K562 (cell line): ENCODE data around the gene PTGR2. TPM values are rescaled to one million over a fixed set of nuclear protein-coding genes. Genes with fewer than 3 reads are reported as not detected.

ENCODE experiments used
- ATAC-seq: fragments of 200-7000 bp; cut with Tn5 transposase; 3 replicates; pipeline ENCODE4 v1.9.1; 2020; ENCODE audit warnings: moderate library complexity
- BruUV-seq: library from RNA; stranded (reverse); fragments of 400-500 nt; replicated peaks from 2 replicates; lab custom pipeline; 2021; lab: Mats Ljungman, UMichigan
- CTCF ChIA-PET: fragments of 300-600 bp; formaldehyde crosslinking; extraction: SDS; loops from one replicate; lab custom pipeline; 2021; ENCODE audit warnings: low intra/inter-chr PET ratio; lab: Yijun Ruan, JAX
- POLR2A ChIA-PET: fragments of 300-600, 350-650 bp; sonication (Branson Sonifier 250); formaldehyde crosslinking; extraction: SDS; loops from one replicate; lab custom pipeline; 2021; ENCODE audit warnings: antibody characterized with exemption, inconsistent platforms; lab: Yijun Ruan, JAX
- DNase-seq, 4 experiments: peaks; one replicate each; pipeline versions ENCODE4 v3.0.0 to v3.0.0-alpha.2; 2011 to 2018; ENCODE audit warnings: low spot score in 3 of 4, mixed read lengths in 3 of 4; ENCODE audit errors: extremely low read depth in 1 of 4
- FAIRE-seq: peaks from 2 replicates; lab custom pipeline; 2011; peaks lifted over from hg19 to GRCh38; lab: Jason Lieb, UNC
- H2AFZ ChIP-seq: 2 replicates; pipeline ENCODE4 v1.6.0; 2011; ENCODE audit warnings: low read depth, low read length, control low read depth, inconsistent platforms
- H3K27ac ChIP-seq: fragments of 200-600 bp; 3 replicates; pipeline ENCODE4 v1.8.0; 2011; ENCODE audit warnings: low read depth, mild to moderate bottlenecking, control low read depth, inconsistent platforms, low read length, moderate library complexity, mixed read lengths; ENCODE audit errors: extremely low read depth
- H3K27me3 ChIP-seq, 2 experiments: fragments of 300-600 bp in 1 of 2; 2 replicates in 1 of 2; 3 replicates in 1 of 2; pipeline versions ENCODE4 v1.6.0 to v1.8.0; 2011; ENCODE audit warnings: inconsistent platforms in 2 of 2, low read length in 2 of 2, mild to moderate bottlenecking in 1 of 2, mixed read lengths in 1 of 2, moderate library complexity in 1 of 2; ENCODE audit not compliant: control insufficient read depth in 2 of 2, insufficient read depth in 2 of 2
- H3K36me3 ChIP-seq: fragments of 300-600 bp; 3 replicates; pipeline ENCODE4 v1.8.0; 2011; ENCODE audit warnings: mild to moderate bottlenecking, low read length, inconsistent platforms; ENCODE audit not compliant: control insufficient read depth, insufficient read depth
- H3K4me1 ChIP-seq, 2 experiments: fragments of 200-600 bp in 1 of 2; replicated peaks in 1 of 2; 2 replicates in 1 of 2; 3 replicates in 1 of 2; pipeline versions ENCODE4 v1.5.1 to v1.8.0; 2011; ENCODE audit warnings: inconsistent platforms in 2 of 2, low read length in 2 of 2, mild to moderate bottlenecking in 1 of 2, mixed read lengths in 1 of 2, moderate library complexity in 1 of 2; ENCODE audit not compliant: control insufficient read depth in 2 of 2, insufficient read depth in 2 of 2
- H3K4me2 ChIP-seq: 2 replicates; pipeline ENCODE4 v1.6.1; 2011; ENCODE audit warnings: low read length, control low read depth, inconsistent platforms, mixed read lengths; ENCODE audit not compliant: insufficient read depth
- H3K4me3 ChIP-seq: fragments of 200-600 bp; sonication (generic), shearing (Covaris generic); 2 replicates; pipeline ENCODE4 v1.5.1; 2016; ENCODE audit warnings: control low read depth, inconsistent platforms
- H3K79me2 ChIP-seq: fragments of 200-600 bp; 3 replicates; pipeline ENCODE4 v1.8.0; 2011; ENCODE audit warnings: low read length, inconsistent platforms; ENCODE audit not compliant: control insufficient read depth, insufficient read depth
- H3K9ac ChIP-seq, 2 experiments: 2 replicates each; pipeline versions ENCODE4 v1.6.0 to v1.6.1; 2011; ENCODE audit warnings: low read depth in 2 of 2, low read length in 2 of 2, control low read depth in 1 of 2, inconsistent platforms in 1 of 2, mild to moderate bottlenecking in 1 of 2, mixed read lengths in 1 of 2; ENCODE audit not compliant: insufficient read depth in 1 of 2
- H3K9me1 ChIP-seq: one replicate; pipeline ENCODE4 v1.6.0; 2011; ENCODE audit warnings: inconsistent platforms, mild to moderate bottlenecking, low read length, moderate library complexity; ENCODE audit not compliant: control insufficient read depth, insufficient read depth
- H3K9me3 ChIP-seq: replicated peaks from 2 replicates; pipeline ENCODE4 v1.5.1; 2011; ENCODE audit warnings: low read depth, low read length, inconsistent platforms; ENCODE audit not compliant: control insufficient read depth, insufficient read depth
- H4K20me1 ChIP-seq: replicated peaks from 2 replicates; pipeline ENCODE4 v1.6.1; 2011; ENCODE audit warnings: low read length, inconsistent platforms, mixed read lengths; ENCODE audit not compliant: control insufficient read depth, insufficient read depth
- CBX3 ChIP-seq, 2 experiments: IDR thresholded peaks; 1 replicate in 1 of 2; 2 replicates in 1 of 2; pipeline ENCODE4 v1.6.1; 2012; ENCODE audit warnings: inconsistent platforms in 2 of 2, low read length in 2 of 2, borderline replicate concordance in 1 of 2, control low read depth in 1 of 2
- CHD2 ChIP-seq: IDR thresholded peaks from 2 replicates; pipeline ENCODE4 v1.6.1; 2011; ENCODE audit warnings: low read depth, low read length
- GABPB2 ChIP-seq: fragments of 250-450 bp; sonication (Bioruptor Pico); conservative IDR thresholded peaks from 2 replicates; pipeline ENCODE4 v1.5.1; 2021; ENCODE audit warnings: mild to moderate bottlenecking
- ZBTB8A ChIP-seq: fragments of 450-650 bp; IDR thresholded peaks from 2 replicates; pipeline ENCODE4 v1.6.1; 2018; ENCODE audit warnings: mild to moderate bottlenecking, moderate library complexity; ENCODE audit not compliant: partially characterized antibody
- ZNF3 ChIP-seq: fragments of 250-450 bp; sonication (Bioruptor Pico); IDR thresholded peaks from 2 replicates; pipeline ENCODE4 v1.5.0; 2021; ENCODE audit warnings: mild to moderate bottlenecking, moderate library complexity
- WGBS: fragments of 100-300 bp; shearing (Covaris generic); methylation state at CpG from one replicate; pipeline ENCODE4 v1.1.6; 2016; ENCODE audit warnings: low coverage, mixed read lengths; ENCODE audit not compliant: insufficient coverage; ENCODE audit errors: missing lambda C conversion rate; 5-methylcytosine and 5-hydroxymethylcytosine counted together
- in situ Hi-C: fragments of 300-500 bp; cut with MboI; formaldehyde crosslinking; loops from 4 replicates; pipeline ENCODE4 v1.15.0; 2018; ENCODE audit warnings: inconsistent platforms, mixed read lengths
- intact Hi-C: fragments of 100-400 bp; cut with micrococcal nuclease; formaldehyde crosslinking; loops from 2 replicates; pipeline ENCODE4 v1.14.2; 2022
- polyA plus RNA-seq, 8 experiments: library from polyadenylated mRNA; depleted of rRNA in 4 of 8; stranded (reverse) in 5 of 8; unstranded in 3 of 8; fragments of >200 nt; fragmentation: Nextera tagmentation in 2 of 8; fragmentation: Illumina TruSeq in 1 of 8; extraction: Ambion mirVana in 2 of 8; extraction: Trizol in 1 of 8; gene quantifications; 2 replicates each; pipeline versions ENCODE4 v1.2.1 to v1.2.3, GENCODE V29; 2011 to 2014; ENCODE audit warnings: inconsistent platforms in 1 of 8, missing spikeins in 1 of 8
- total RNA-seq, 7 experiments: library from RNA; depleted of rRNA in 6 of 7; stranded (reverse); fragments of >200 nt in 6 of 7; fragmentation: Illumina TruSeq in 2 of 7; extraction: Trizol in 2 of 7; gene quantifications; 2 replicates each; pipeline versions ENCODE4 v1.2.1 to v1.2.3, GENCODE V29; 2011 to 2021; ENCODE audit warnings: low replicate concordance in 1 of 7
- TF ChIP-seq, protein P1 (sequence below): sonication (generic); formaldehyde crosslinking; IDR thresholded peaks from 2 replicates; pipeline ENCODE4 v1.5.0; 2020; ENCODE audit warnings: missing genetic modification reagents

PTGR2 gene
- total and polyA plus RNA-seq, 9 of the 15 experiments (the other 6 are each of a cell fraction or from before 2014, with no cell fraction given) = 7.4 to 23.0 (median 13.0) TPM

GRCh38 chr14:73879027-73879426, 27.4 kb downstream of the PTGR2 start:
- H3K27me3 ChIP-seq = no peaks in the 10 kb centered on the region
- H2AFZ ChIP-seq = no peak overlapping the region
- no peak for DNase-seq
- H3K4me2 ChIP-seq = no peak overlapping the region
- H3K4me1 ChIP-seq = no peaks in the 10 kb centered on the region
- H3K9me3 ChIP-seq = no peaks in the 10 kb centered on the region
- FAIRE-seq = no peak
- H3K4me3 ChIP-seq = no peak overlapping the region
- in situ Hi-C loops = no loop called here
- no peaks in the 10 kb centered on the region for H3K79me2 ChIP-seq
- 0 out of 3 replicates have a peak, but pooled peaks cover 7% of the 10 kb centered on the region for H3K36me3 ChIP-seq
- POLR2A ChIA-PET = interaction anchor here (1.3 kb wide), 1 partner anchor 16 kb away, joined by 3 read pairs; no protein-coding TSS in a partner anchor
- no peak for ATAC-seq
- CTCF ChIA-PET = no interaction called here
- no peaks in the 10 kb centered on the region for H3K9me1 ChIP-seq
- no TSS peak for BruUV-seq
- intact Hi-C loops = no loop called here
- H3K9ac ChIP-seq = no peak overlapping the region
- TF ChIP-seq ZBTB8A (no peak), CBX3 (IDR thresholded peaks at IDR 0.05; ENCODE audit: borderline replicate concordance in 1 of 2, low read length in 2 of 2) (no peak), CHD2 (no peak), GABPB2 (CRISPR knock-in tag) (no peak), ZNF3 (CRISPR knock-in tag) (no peak)
- TF ChIP-seq, protein P1, sequence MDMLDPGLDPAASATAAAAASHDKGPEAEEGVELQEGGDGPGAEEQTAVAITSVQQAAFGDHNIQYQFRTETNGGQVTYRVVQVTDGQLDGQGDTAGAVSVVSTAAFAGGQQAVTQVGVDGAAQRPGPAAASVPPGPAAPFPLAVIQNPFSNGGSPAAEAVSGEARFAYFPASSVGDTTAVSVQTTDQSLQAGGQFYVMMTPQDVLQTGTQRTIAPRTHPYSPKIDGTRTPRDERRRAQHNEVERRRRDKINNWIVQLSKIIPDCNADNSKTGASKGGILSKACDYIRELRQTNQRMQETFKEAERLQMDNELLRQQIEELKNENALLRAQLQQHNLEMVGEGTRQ (CRISPR knock-in tag) = no peak
- 100% methylated on average over 1 of the region's 1 CpG for WGBS
- no peaks in the 10 kb centered on the region for H4K20me1 ChIP-seq
- no peak overlapping the region for H3K27ac ChIP-seq
